GM23338 (cell line): ENCODE data around the gene MR1. TPM values are rescaled to one million over a fixed set of nuclear protein-coding genes. Genes with fewer than 3 reads are reported as not detected.

Experiments used
- ATAC-seq: fragments of 200-7000 bp; cut with Tn5 transposase; 3 replicates; pipeline ENCODE4 v1.9.1; 2020
- DNase-seq: peaks from one replicate; pipeline ENCODE4 v3.0.0-alpha.2; 2015; ENCODE audit warnings: low spot score
- H2AFZ ChIP-seq: fragments of 200-600 bp; sonication (generic); 2 replicates; pipeline ENCODE4 v1.8.0; 2016; ENCODE audit warnings: antibody characterized with exemption, mild to moderate bottlenecking, moderate library complexity
- H3F3A ChIP-seq: fragments of 200-600 bp; sonication (generic); replicated peaks from 2 replicates; pipeline ENCODE4 v1.8.0; 2017; ENCODE audit warnings: antibody characterized with exemption, mixed run types, low read depth
- H3K27ac ChIP-seq: fragments of 200-600 bp; sonication (generic); 2 replicates; pipeline ENCODE4 v1.6.1; 2016; ENCODE audit warnings: low read depth
- H3K27me3 ChIP-seq: fragments of 200-600 bp; sonication (generic); 2 replicates; pipeline ENCODE4 v1.8.0; 2016; ENCODE audit warnings: mild to moderate bottlenecking, mixed run types, moderate library complexity; ENCODE audit not compliant: insufficient read depth
- H3K36me3 ChIP-seq: fragments of 200-600 bp; sonication (generic); 2 replicates; pipeline ENCODE4 v1.8.0; 2016; ENCODE audit warnings: mild to moderate bottlenecking; ENCODE audit not compliant: insufficient read depth
- H3K4me1 ChIP-seq: fragments of 200-600 bp; sonication (generic); 2 replicates; pipeline ENCODE4 v1.8.0; 2016; ENCODE audit warnings: mild to moderate bottlenecking, moderate library complexity; ENCODE audit not compliant: insufficient read depth
- H3K4me2 ChIP-seq: fragments of 200-600 bp; sonication (generic); 2 replicates; pipeline ENCODE4 v1.7.1; 2017; ENCODE audit warnings: mixed run types
- H3K4me3 ChIP-seq: fragments of 200-600 bp; sonication (generic); 2 replicates; pipeline ENCODE4 v1.6.1; 2016; ENCODE audit warnings: mixed run types
- H3K79me2 ChIP-seq: fragments of 200-600 bp; sonication (generic); replicated peaks from 2 replicates; pipeline ENCODE4 v1.8.0; 2017; ENCODE audit warnings: mild to moderate bottlenecking; ENCODE audit not compliant: insufficient read depth
- H3K9me2 ChIP-seq: fragments of 200-600 bp; sonication (generic); 2 replicates; pipeline ENCODE4 v1.8.0; 2017; ENCODE audit not compliant: insufficient read depth
- H4K20me1 ChIP-seq: fragments of 200-600 bp; sonication (generic); replicated peaks from 2 replicates; pipeline ENCODE4 v1.8.0; 2017; ENCODE audit warnings: mild to moderate bottlenecking; ENCODE audit not compliant: insufficient read depth
- H3K27ac Mint-ChIP-seq: 2 replicates; pipeline ENCODE4 v1.8.0; 2020; ENCODE audit warnings: inconsistent platforms, mild to moderate bottlenecking, moderate library complexity, mixed read lengths
- H3K27me3 Mint-ChIP-seq: 3 replicates; pipeline ENCODE4 v1.8.0; 2022; ENCODE audit warnings: low read depth, mild to moderate bottlenecking, moderate library complexity, mixed read lengths, inconsistent platforms; ENCODE audit not compliant: insufficient read depth, poor library complexity
- H3K36me3 Mint-ChIP-seq: 3 replicates; pipeline ENCODE4 v1.8.0; 2021; ENCODE audit warnings: low read depth, mild to moderate bottlenecking, inconsistent platforms, moderate library complexity, mixed read lengths
- H3K4me1 Mint-ChIP-seq: 3 replicates; pipeline ENCODE4 v1.8.0; 2020; ENCODE audit warnings: mild to moderate bottlenecking, inconsistent platforms, mixed read lengths
- H3K4me3 Mint-ChIP-seq: 3 replicates; pipeline ENCODE4 v1.8.0; 2021; ENCODE audit warnings: moderate library complexity, mild to moderate bottlenecking, inconsistent platforms, mixed read lengths
- H3K9me3 Mint-ChIP-seq: 3 replicates; pipeline ENCODE4 v1.8.0; 2020; ENCODE audit warnings: moderate library complexity, mild to moderate bottlenecking, inconsistent platforms, mixed read lengths
- ETS1 ChIP-seq: IDR thresholded peaks from 2 replicates; pipeline ENCODE4 v1.6.1; 2016; ENCODE audit warnings: antibody characterized with exemption
- REST ChIP-seq: IDR thresholded peaks from one replicate; pipeline ENCODE4 v1.6.1; 2018; ENCODE audit warnings: antibody characterized with exemption; ENCODE audit not compliant: unreplicated experiment
- ZNF114 ChIP-seq: fragments of 250-450 bp; sonication (Bioruptor Pico); IDR thresholded peaks from 2 replicates; pipeline ENCODE4 v1.5.0; 2020; ENCODE audit warnings: mild to moderate bottlenecking, moderate library complexity
- ZNF331 ChIP-seq: fragments of 250-450 bp; sonication (Bioruptor Pico); IDR thresholded peaks from 2 replicates; pipeline ENCODE4 v1.5.0; 2020; ENCODE audit warnings: low read depth, mild to moderate bottlenecking, moderate library complexity
- polyA plus RNA-seq: library from polyadenylated mRNA; unstranded; fragments of >200 nt; fragmentation: Nextera tagmentation; extraction: Ambion mirVana; gene quantifications from 2 replicates; pipeline ENCODE4 v1.2.1, GENCODE V29; 2016
- total RNA-seq: library from RNA; depleted of rRNA; stranded (reverse); fragments of >200 nt; shearing (Covaris generic); gene quantifications from 2 replicates; pipeline ENCODE4 v1.2.3, GENCODE V29; 2014; rRNA removed

MR1 gene
- total and polyA plus RNA-seq, 2 experiments from 2014 or later: 0.18 TPM; not detected in 1

GRCh38 chr1:181110013-181110412 is 76.2 kb downstream of the MR1 start:
- H3K27me3 ChIP-seq: peaks cover 53% of the 10 kb centered on the region
- ATAC-seq: no peak
- no peak for DNase-seq
- no peaks in the 10 kb centered on the region for H3K36me3 ChIP-seq
- H3K4me2 ChIP-seq: no peak overlapping the region
- H2AFZ ChIP-seq: no peak overlapping the region
- peaks cover 4% of the 10 kb centered on the region; the same call in 1 of the 2 replicates for H3F3A ChIP-seq
- no peaks in the 10 kb centered on the region for H3K9me2 ChIP-seq
- no peak overlapping the region for H3K4me3 Mint-ChIP-seq
- no peaks in the 10 kb centered on the region for H3K9me3 Mint-ChIP-seq
- H3K4me3 ChIP-seq: no peak overlapping the region
- TF ChIP-seq REST: no peak
- no peak for TF ChIP-seq ETS1
- no peak for TF ChIP-seq ZNF331 (CRISPR knock-in tag)
- no peak for TF ChIP-seq ZNF114 (CRISPR knock-in tag)
- H3K27me3 Mint-ChIP-seq: peaks cover 37% of the 10 kb centered on the region
- peaks cover 60% of the 10 kb centered on the region for H3K4me1 Mint-ChIP-seq
- peaks cover 48% of the 10 kb centered on the region for H3K4me1 ChIP-seq
- no peaks in the 10 kb centered on the region for H3K79me2 ChIP-seq
- no peaks in the 10 kb centered on the region for H4K20me1 ChIP-seq
- peaks cover 4% of the 10 kb centered on the region; the same call in 1 of the 3 replicates for H3K36me3 Mint-ChIP-seq
- H3K27ac Mint-ChIP-seq: no peak overlapping the region
- H3K27ac ChIP-seq: no peak overlapping the region

Other genes starting within 250 kb of the MR1 start
- 1.8 and 2.3 TPM in 2 replicates for gene KIAA1614, start 121.1 kb upstream of the MR1 start, total RNA-seq
- 0.80 and 1.1 TPM in 2 replicates for gene KIAA1614, start 121.1 kb upstream of the MR1 start, polyA plus RNA-seq
- gene STX6, start 11.1 kb upstream of the MR1 start, total RNA-seq: 42.1 and 44.5 TPM in 2 replicates
- 16.8 and 17.0 TPM in 2 replicates for gene STX6, start 11.1 kb upstream of the MR1 start, polyA plus RNA-seq
- gene IER5, start 54.7 kb downstream of the MR1 start, total RNA-seq: 8.3 and 9.5 TPM in 2 replicates
- 3.8 and 4.6 TPM in 2 replicates for gene IER5, start 54.7 kb downstream of the MR1 start, polyA plus RNA-seq